T-helper 2 cell treated with Interferon-gamma antibody and Interleukin-4, amounts not matched to agents 100 ng/mL and 5 ng/mL, for 36 hours (primary cell): Measurements from ENCODE around the gene SORL1-AS1. TPM values are rescaled to one million over a fixed set of nuclear protein-coding genes. Genes with fewer than 3 reads are reported as not detected.

Experiments
- intact Hi-C: fragments of 100-400 bp; cut with micrococcal nuclease; formaldehyde crosslinking; loops from one replicate; pipeline ENCODE4 v1.15.1; 2023
- total RNA-seq: library from RNA; stranded (reverse); gene quantifications from 2 replicates; pipeline ENCODE4 v1.2.3, GENCODE V29; 2022

SORL1-AS1 gene

GRCh38 chr11:121408830-121409229 is 43.9 kb downstream of the SORL1-AS1 start:
- intact Hi-C loops: no loop called here

GRCh38 chr11:121406291-121406690 is 46.5 kb downstream of the SORL1-AS1 start:
- intact Hi-C loops: no loop called here

- intact Hi-C loops: no loop called here
Observed at GRCh38 chr11:121405646-121406045, 47.1 kb downstream of the SORL1-AS1 start.

- intact Hi-C loops: no loop called here
Observed at GRCh38 chr11:121394785-121395184, 58.0 kb downstream of the SORL1-AS1 start.

GRCh38 chr11:121393855-121394254 is 58.9 kb downstream of the SORL1-AS1 start:
- intact Hi-C loops: no loop called here

- intact Hi-C loops: no loop called here
Observed at GRCh38 chr11:121391914-121392313, 60.9 kb downstream of the SORL1-AS1 start.

GRCh38 chr11:121389651-121390050 is 63.1 kb downstream of the SORL1-AS1 start:
- intact Hi-C loops: no loop called here

Other genes starting within 250 kb of the SORL1-AS1 start
- 21.3 and 23.9 TPM in 2 replicates for gene SC5D, start 160.2 kb downstream of the SORL1-AS1 start, total RNA-seq
- gene SORL1, start 653 bp downstream of the SORL1-AS1 start, total RNA-seq: 108 and 110 TPM in 2 replicates